ENCODE results near the gene THOC6. TPM values are rescaled to one million over a fixed set of nuclear protein-coding genes. Genes with fewer than 3 reads are reported as not detected.
"Not testable (repeated sequence)": the region's sequence is repeated elsewhere in the genome, so short reads cannot be mapped to it uniquely, and the experiment has no call there.

THOC6 gene
- total RNA-seq, 2 donors from 2014 or later = 27.4 to 45.8 TPM

- peak overlapping the region; percentile 49 for H3K4me3 ChIP-seq
- peak; percentile 60 for DNase-seq
Measured at GRCh38 chr16:3065742-3066439, 42.1 kb downstream of the THOC6 start.

GRCh38 chr16:3066440-3066748 lies 42.6 kb downstream of the THOC6 start:
- TF ChIP-seq CTCF (IDR thresholded peaks at IDR 0.05) = no peak
- intact Hi-C loops (cut with DNase I) = no loop called here
- Histone ChIP-seq H3K4me3 (peak overlapping the region; percentile 49), H3K36me3 (no peaks in the 10 kb centered on the region), H3K9me3 (no peaks in the 10 kb centered on the region), H3K27ac (peak overlapping the region; percentile 78), H3K4me1 (peaks cover 5% of the 10 kb centered on the region), H3K27me3 (no peaks in the 10 kb centered on the region), H3K9ac (ENCODE audit: low read depth in 2 of 2, low read length in 2 of 2) (peak overlapping the region; percentile 48 to 76)
- no peak for DNase-seq

More at GRCh38 chr16:3065742-3066439, 42.1 kb downstream of the THOC6 start:
- peak overlapping the region; percentile 78 for H3K27ac ChIP-seq
- intact Hi-C loops (cut with DNase I) = no loop called here
- no peak for TF ChIP-seq CTCF (IDR thresholded peaks at IDR 0.05)
- no peaks in the 10 kb centered on the region for H3K9me3 ChIP-seq
- H3K27me3 ChIP-seq = no peaks in the 10 kb centered on the region
- peak overlapping the region; percentile 48 to 76 for H3K9ac ChIP-seq (ENCODE audit: low read depth in 2 of 2, low read length in 2 of 2)
- H3K4me1 ChIP-seq = peaks cover 5% of the 10 kb centered on the region
- H3K36me3 ChIP-seq = no peaks in the 10 kb centered on the region

GRCh38 chr16:3068487-3068886 lies 44.7 kb downstream of the THOC6 start:
- intact Hi-C loops (cut with DNase I) = no loop called here
- Histone ChIP-seq H3K27ac (peak overlapping the region; percentile 36), H3K4me3 (no peak overlapping the region), H3K9ac (ENCODE audit: low read depth in 2 of 2, low read length in 2 of 2) (no peak overlapping the region), H3K27me3 (no peaks in the 10 kb centered on the region), H3K4me1 (peaks cover 5% of the 10 kb centered on the region), H3K36me3 (no peaks in the 10 kb centered on the region), H3K9me3 (no peaks in the 10 kb centered on the region)
- DNase-seq = no peak
- TF ChIP-seq CTCF (IDR thresholded peaks at IDR 0.05) = no peak

GRCh38 chr16:3069146-3069545 lies 45.3 kb downstream of the THOC6 start:
- H3K27me3 ChIP-seq; DNase-seq; H3K36me3 ChIP-seq; H3K4me3 ChIP-seq; H3K27ac ChIP-seq; intact Hi-C loops (cut with DNase I); H3K4me1 ChIP-seq; H3K9ac ChIP-seq (ENCODE audit: low read depth in 2 of 2, low read length in 2 of 2); H3K9me3 ChIP-seq: not testable (repeated sequence)

- intact Hi-C loops (cut with DNase I) = no loop called here
- H3K4me3 ChIP-seq = no peak overlapping the region
- H3K27ac ChIP-seq = no peak overlapping the region
- TF ChIP-seq CTCF (IDR thresholded peaks at IDR 0.05) = no peak
- H3K9me3 ChIP-seq = no peaks in the 10 kb centered on the region
- DNase-seq = no peak
- no peaks in the 10 kb centered on the region for H3K27me3 ChIP-seq
- no peaks in the 10 kb centered on the region for H3K36me3 ChIP-seq
- H3K4me1 ChIP-seq = no peaks in the 10 kb centered on the region
- H3K9ac ChIP-seq (ENCODE audit: low read depth in 2 of 2, low read length in 2 of 2) = no peak overlapping the region
Measured at GRCh38 chr16:3070608-3071111, 46.8 kb downstream of the THOC6 start.

- no peaks in the 10 kb centered on the region for H3K9me3 ChIP-seq
- H3K27ac ChIP-seq = no peak overlapping the region
- no peak overlapping the region for H3K9ac ChIP-seq (ENCODE audit: low read depth in 2 of 2, low read length in 2 of 2)
- intact Hi-C loops (cut with DNase I) = no loop called here
- no peaks in the 10 kb centered on the region for H3K36me3 ChIP-seq
- H3K27me3 ChIP-seq = no peaks in the 10 kb centered on the region
- TF ChIP-seq CTCF (IDR thresholded peaks at IDR 0.05) = no peak
- DNase-seq = no peak
- H3K4me1 ChIP-seq = no peaks in the 10 kb centered on the region
- no peak overlapping the region for H3K4me3 ChIP-seq
Measured at GRCh38 chr16:3071655-3072054, 47.8 kb downstream of the THOC6 start.

- H3K9ac ChIP-seq (ENCODE audit: low read depth in 2 of 2, low read length in 2 of 2); H3K4me3 ChIP-seq; DNase-seq; H3K4me1 ChIP-seq; H3K27ac ChIP-seq; H3K27me3 ChIP-seq; H3K36me3 ChIP-seq; intact Hi-C loops (cut with DNase I); H3K9me3 ChIP-seq: not testable (repeated sequence)
Measured at GRCh38 chr16:3072148-3072547, 48.3 kb downstream of the THOC6 start.

- H3K36me3 ChIP-seq; H3K4me3 ChIP-seq; H3K9me3 ChIP-seq; H3K27ac ChIP-seq; DNase-seq; H3K27me3 ChIP-seq; intact Hi-C loops (cut with DNase I); H3K4me1 ChIP-seq; H3K9ac ChIP-seq (ENCODE audit: low read depth in 2 of 2, low read length in 2 of 2): not testable (repeated sequence)
Measured at GRCh38 chr16:3072576-3073263, 48.9 kb downstream of the THOC6 start.
